HEK293 (cell line): ENCODE results near the gene SYNE2.

Experiments
- CTCF ChIA-PET: fragments of 350-600 bp; formaldehyde crosslinking; extraction: SDS; loops from one replicate; lab custom pipeline; 2021; ENCODE audit warnings: antibody characterized with exemption; lab: Yijun Ruan, JAX
- POLR2A ChIA-PET: fragments of 300-600 bp; formaldehyde crosslinking; extraction: SDS; loops from one replicate; lab custom pipeline; 2020; ENCODE audit warnings: antibody characterized with exemption, inconsistent platforms; lab: Yijun Ruan, JAX
- H3K27ac ChIP-seq: fragments of 200-500 bp; sonication (Bioruptor generic); 2 replicates; pipeline ENCODE4 v1.5.1; 2014; ENCODE audit warnings: low read depth, low read length, control low read depth, inconsistent platforms; ENCODE audit errors: extremely low read depth
- H3K36me3 ChIP-seq, 2 experiments: fragments of 200-500 bp in 1 of 2; sonication (Bioruptor generic) in 1 of 2; 1 replicate in 1 of 2; 2 replicates in 1 of 2; pipeline ENCODE4 v1.5.1; 2014 to 2017; ENCODE audit warnings: inconsistent platforms in 2 of 2, low read length in 2 of 2; ENCODE audit not compliant: control insufficient read depth in 2 of 2, insufficient read depth in 1 of 2
- H3K4me1 ChIP-seq: fragments of 200-500 bp; sonication (Bioruptor generic); 2 replicates; pipeline ENCODE4 v1.5.1; 2014; ENCODE audit warnings: mild to moderate bottlenecking, low read length, inconsistent platforms; ENCODE audit not compliant: control insufficient read depth, insufficient read depth
- H3K4me3 ChIP-seq: 2 replicates; pipeline ENCODE4 v1.5.1; 2011; ENCODE audit warnings: low read depth, mild to moderate bottlenecking, control low read depth, low read length, moderate library complexity
- H3K9me3 ChIP-seq: fragments of 200-500 bp; sonication (Bioruptor generic); 2 replicates; pipeline ENCODE4 v1.5.1; 2014; ENCODE audit warnings: low read depth, low read length, inconsistent platforms; ENCODE audit not compliant: control insufficient read depth, insufficient read depth
- KLF1 ChIP-seq: fragments of 450-650 bp; formaldehyde crosslinking; IDR thresholded peaks from 2 replicates; pipeline ENCODE4 v1.5.1; 2016; ENCODE audit warnings: missing biosample characterization, missing genetic modification characterization
- KLF8 ChIP-seq: fragments of 450-650 bp; formaldehyde crosslinking; IDR thresholded peaks from 2 replicates; pipeline ENCODE4 v1.5.1; 2016; ENCODE audit warnings: missing biosample characterization, missing genetic modification characterization
- ZBTB10 ChIP-seq: fragments of 450-650 bp; formaldehyde crosslinking; IDR thresholded peaks from 2 replicates; pipeline ENCODE4 v1.5.1; 2016; ENCODE audit warnings: missing biosample characterization, missing genetic modification characterization
- ZBTB49 ChIP-seq: fragments of 450-650 bp; formaldehyde crosslinking; IDR thresholded peaks from 2 replicates; pipeline ENCODE4 v1.5.1; 2016; ENCODE audit warnings: missing biosample characterization, missing genetic modification characterization, low read depth
- ZIC2 ChIP-seq: fragments of 450-650 bp; formaldehyde crosslinking; IDR thresholded peaks from 2 replicates; pipeline ENCODE4 v1.5.1; 2016; ENCODE audit warnings: missing biosample characterization, missing genetic modification characterization
- ZNF155 ChIP-seq: fragments of 450-650 bp; formaldehyde crosslinking; IDR thresholded peaks from 2 replicates; pipeline ENCODE4 v1.5.1; 2016; ENCODE audit warnings: missing biosample characterization, missing genetic modification characterization
- ZNF311 ChIP-seq: fragments of 450-650 bp; formaldehyde crosslinking; IDR thresholded peaks from 2 replicates; pipeline ENCODE4 v1.5.1; 2017; ENCODE audit warnings: missing biosample characterization, missing genetic modification characterization, borderline replicate concordance
- ZNF324 ChIP-seq: fragments of 450-650 bp; formaldehyde crosslinking; IDR thresholded peaks from 2 replicates; pipeline ENCODE4 v1.5.1; 2016; ENCODE audit warnings: missing biosample characterization, missing genetic modification characterization
- ZNF335 ChIP-seq: fragments of 450-650 bp; formaldehyde crosslinking; conservative IDR thresholded peaks from 2 replicates; pipeline ENCODE4 v1.5.1; 2016; ENCODE audit warnings: missing biosample characterization, missing genetic modification characterization
- ZNF350 ChIP-seq: fragments of 450-650 bp; formaldehyde crosslinking; IDR thresholded peaks from 2 replicates; pipeline ENCODE4 v1.5.0; 2017; ENCODE audit warnings: missing biosample characterization, mild to moderate bottlenecking, missing genetic modification characterization
- ZNF366 ChIP-seq: fragments of 450-650 bp; formaldehyde crosslinking; conservative IDR thresholded peaks from 2 replicates; pipeline ENCODE4 v1.5.1; 2016; ENCODE audit warnings: missing biosample characterization, missing genetic modification characterization
- ZNF398 ChIP-seq: fragments of 450-650 bp; formaldehyde crosslinking; IDR thresholded peaks from 2 replicates; pipeline ENCODE4 v1.5.1; 2017; ENCODE audit warnings: missing biosample characterization, missing genetic modification characterization
- ZNF473 ChIP-seq: fragments of 450-650 bp; formaldehyde crosslinking; IDR thresholded peaks from 2 replicates; pipeline ENCODE4 v1.5.1; 2017; ENCODE audit warnings: missing biosample characterization, missing genetic modification characterization
- ZNF501 ChIP-seq: fragments of 450-650 bp; formaldehyde crosslinking; IDR thresholded peaks from 2 replicates; pipeline ENCODE4 v1.5.1; 2016; ENCODE audit warnings: missing biosample characterization, missing genetic modification characterization
- ZNF555 ChIP-seq: fragments of 450-650 bp; formaldehyde crosslinking; conservative IDR thresholded peaks from 2 replicates; pipeline ENCODE4 v1.5.1; 2017; ENCODE audit warnings: missing biosample characterization, mild to moderate bottlenecking, missing genetic modification characterization, inconsistent platforms
- ZNF560 ChIP-seq: fragments of 450-650 bp; formaldehyde crosslinking; IDR thresholded peaks from 2 replicates; pipeline ENCODE4 v1.5.1; 2017; ENCODE audit warnings: missing biosample characterization, missing genetic modification characterization, borderline replicate concordance
- ZNF791 ChIP-seq: fragments of 450-650 bp; formaldehyde crosslinking; IDR thresholded peaks from 2 replicates; pipeline ENCODE4 v1.5.1; 2016; ENCODE audit warnings: missing biosample characterization, missing genetic modification characterization
- ZXDB ChIP-seq: fragments of 450-650 bp; formaldehyde crosslinking; IDR thresholded peaks from 2 replicates; pipeline ENCODE4 v1.5.1; 2016; ENCODE audit warnings: missing biosample characterization, missing genetic modification characterization
- TF ChIP-seq, protein P1 (sequence below): fragments of 450-650 bp; formaldehyde crosslinking; IDR thresholded peaks from 2 replicates; pipeline ENCODE4 v1.5.0; 2017; ENCODE audit warnings: missing biosample characterization, missing genetic modification characterization, borderline replicate concordance

SYNE2 gene

GRCh38 chr14:64265222-64265621 is 412.4 kb downstream of the SYNE2 start (continued):
- no peak for TF ChIP-seq ZBTB10 (tag by site-specific recombination)
- TF ChIP-seq KLF1 (tag by site-specific recombination): no peak
- TF ChIP-seq ZNF155 (tag by site-specific recombination): no peak
- TF ChIP-seq KLF8: no peak
- no peak for TF ChIP-seq ZNF473
- TF ChIP-seq ZIC2 (tag by site-specific recombination): no peak

- Histone ChIP-seq H3K4me1 (no peaks in the 10 kb centered on the region), H3K36me3 (no peaks in the 10 kb centered on the region), H3K9me3 (no peaks in the 10 kb centered on the region), H3K4me3 (no peak overlapping the region), H3K27ac (no peak overlapping the region)
- no peak for TF ChIP-seq ZNF311 (tag by site-specific recombination)
- no peak for TF ChIP-seq ZNF350
- TF ChIP-seq ZBTB10 (tag by site-specific recombination): no peak
- no peak for TF ChIP-seq ZNF324 (tag by site-specific recombination)
- TF ChIP-seq ZNF335: no peak
- no peak for TF ChIP-seq ZNF155 (tag by site-specific recombination)
- TF ChIP-seq KLF1 (tag by site-specific recombination): no peak
- TF ChIP-seq, protein P1, sequence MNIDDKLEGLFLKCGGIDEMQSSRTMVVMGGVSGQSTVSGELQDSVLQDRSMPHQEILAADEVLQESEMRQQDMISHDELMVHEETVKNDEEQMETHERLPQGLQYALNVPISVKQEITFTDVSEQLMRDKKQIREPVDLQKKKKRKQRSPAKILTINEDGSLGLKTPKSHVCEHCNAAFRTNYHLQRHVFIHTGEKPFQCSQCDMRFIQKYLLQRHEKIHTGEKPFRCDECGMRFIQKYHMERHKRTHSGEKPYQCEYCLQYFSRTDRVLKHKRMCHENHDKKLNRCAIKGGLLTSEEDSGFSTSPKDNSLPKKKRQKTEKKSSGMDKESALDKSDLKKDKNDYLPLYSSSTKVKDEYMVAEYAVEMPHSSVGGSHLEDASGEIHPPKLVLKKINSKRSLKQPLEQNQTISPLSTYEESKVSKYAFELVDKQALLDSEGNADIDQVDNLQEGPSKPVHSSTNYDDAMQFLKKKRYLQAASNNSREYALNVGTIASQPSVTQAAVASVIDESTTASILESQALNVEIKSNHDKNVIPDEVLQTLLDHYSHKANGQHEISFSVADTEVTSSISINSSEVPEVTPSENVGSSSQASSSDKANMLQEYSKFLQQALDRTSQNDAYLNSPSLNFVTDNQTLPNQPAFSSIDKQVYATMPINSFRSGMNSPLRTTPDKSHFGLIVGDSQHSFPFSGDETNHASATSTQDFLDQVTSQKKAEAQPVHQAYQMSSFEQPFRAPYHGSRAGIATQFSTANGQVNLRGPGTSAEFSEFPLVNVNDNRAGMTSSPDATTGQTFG (tag by site-specific recombination): no peak
- no peak for TF ChIP-seq ZNF555 (tag by site-specific recombination)
- no peak for TF ChIP-seq ZNF791 (tag by site-specific recombination)
- TF ChIP-seq ZNF560: no peak
- TF ChIP-seq ZNF366 (tag by site-specific recombination): no peak
- TF ChIP-seq ZNF501 (tag by site-specific recombination): no peak
- TF ChIP-seq ZNF398 (tag by site-specific recombination): no peak
- no peak for TF ChIP-seq ZXDB (tag by site-specific recombination)
- no peak for TF ChIP-seq ZBTB49
- POLR2A ChIA-PET: no interaction called here
- CTCF ChIA-PET: interaction anchor here (0.6 to 1.6 kb wide), 3 partner anchors 29 to 392 kb away, joined by 3 to 4 read pairs (median 3); no protein-coding TSS in a partner anchor
Measured at GRCh38 chr14:64266239-64266638, 413.4 kb downstream of the SYNE2 start.
